Stimulated activated memory B cell treated with anti-CD40 and anti-IgM and Interleukin-4, amounts not matched to agents 10 μg/mL and 1 μg/mL and 100 μg/mL, for 72 hours (primary cell): ENCODE data around the gene ITIH1.

Experiments used
- ATAC-seq: fragments of 150-1000 bp; cut with Tn5 transposase; 2 replicates; pipeline ENCODE4 v1.10.0; 2021
- H3K27ac Mint-ChIP-seq: one replicate; pipeline ENCODE4 v1.8.0; 2022; ENCODE audit warnings: mild to moderate bottlenecking, mixed read lengths
- H3K27me3 Mint-ChIP-seq: one replicate; pipeline ENCODE4 v1.8.0; 2022; ENCODE audit warnings: mixed read lengths
- H3K36me3 Mint-ChIP-seq: one replicate; pipeline ENCODE4 v1.8.0; 2022; ENCODE audit warnings: mixed read lengths
- H3K4me1 Mint-ChIP-seq: one replicate; pipeline ENCODE4 v1.8.0; 2022; ENCODE audit warnings: mixed read lengths
- H3K4me3 Mint-ChIP-seq: one replicate; pipeline ENCODE4 v1.8.0; 2022; ENCODE audit warnings: mild to moderate bottlenecking, moderate library complexity, mixed read lengths
- H3K9me3 Mint-ChIP-seq: one replicate; pipeline ENCODE4 v1.8.0; 2022; ENCODE audit warnings: mixed read lengths

Gene ITIH1

GRCh38 chr3:52831500-52832301 lies 54.3 kb downstream of the ITIH1 start:
- H3K36me3 Mint-ChIP-seq, result peaks cover 9% of the 10 kb centered on the region
- H3K27ac Mint-ChIP-seq, result no peak overlapping the region
- no peak overlapping the region for H3K4me3 Mint-ChIP-seq

GRCh38 chr3:52833202-52833601 lies 55.8 kb downstream of the ITIH1 start:
- peaks cover 6% of the 10 kb centered on the region for H3K4me1 Mint-ChIP-seq
- no peak for ATAC-seq
- H3K9me3 Mint-ChIP-seq, result no peaks in the 10 kb centered on the region
- no peak overlapping the region for H3K27ac Mint-ChIP-seq
- peaks cover 19% of the 10 kb centered on the region for H3K36me3 Mint-ChIP-seq
- no peaks in the 10 kb centered on the region for H3K27me3 Mint-ChIP-seq
- no peak overlapping the region for H3K4me3 Mint-ChIP-seq

More at GRCh38 chr3:52831500-52832301, 54.3 kb downstream of the ITIH1 start:
- Mint-ChIP-seq H3K27me3 (no peaks in the 10 kb centered on the region), H3K9me3 (no peaks in the 10 kb centered on the region), H3K4me1 (peaks cover 3% of the 10 kb centered on the region)
- ATAC-seq, result no peak

GRCh38 chr3:52834871-52835501 lies 57.6 kb downstream of the ITIH1 start, which contains the start of gene MUSTN1:
TSS of gene MUSTN1 (minus strand) at chr3:52835019. CDS start at chr3:52834948, 71 bp downstream.
- H3K9me3 Mint-ChIP-seq, result no peaks in the 10 kb centered on the region
- no peak within 1 kb of the TSS for H3K27ac Mint-ChIP-seq
- no peak within 1 kb of the TSS for H3K4me3 Mint-ChIP-seq
- H3K27me3 Mint-ChIP-seq, result no peaks in the 10 kb centered on the region
- peaks cover 21% of the 10 kb centered on the region for H3K36me3 Mint-ChIP-seq
- H3K4me1 Mint-ChIP-seq, result peaks cover 6% of the 10 kb centered on the region
- no peak for ATAC-seq

GRCh38 chr3:52835766-52836470 lies 58.5 kb downstream of the ITIH1 start:
- Mint-ChIP-seq H3K4me1 (peaks cover 6% of the 10 kb centered on the region), H3K9me3 (no peaks in the 10 kb centered on the region), H3K27me3 (no peaks in the 10 kb centered on the region), H3K4me3 (no peak overlapping the region), H3K27ac (no peak overlapping the region), H3K36me3 (peaks cover 26% of the 10 kb centered on the region)
- ATAC-seq, result no peak

- H3K9me3 Mint-ChIP-seq, result no peaks in the 10 kb centered on the region
- no peaks in the 10 kb centered on the region for H3K27me3 Mint-ChIP-seq
- peaks cover 32% of the 10 kb centered on the region for H3K36me3 Mint-ChIP-seq
- H3K27ac Mint-ChIP-seq, result no peak overlapping the region
- H3K4me3 Mint-ChIP-seq, result no peak overlapping the region
- peaks cover 8% of the 10 kb centered on the region for H3K4me1 Mint-ChIP-seq
- ATAC-seq, result no peak
These were observed 59.1 kb downstream of the ITIH1 start for GRCh38 chr3:52836471-52836845.

GRCh38 chr3:52836986-52837385 lies 59.6 kb downstream of the ITIH1 start:
- Mint-ChIP-seq H3K36me3 (peaks cover 37% of the 10 kb centered on the region), H3K27me3 (no peaks in the 10 kb centered on the region), H3K4me3 (no peak overlapping the region), H3K27ac (no peak overlapping the region), H3K4me1 (peaks cover 12% of the 10 kb centered on the region), H3K9me3 (no peaks in the 10 kb centered on the region)
- no peak for ATAC-seq

GRCh38 chr3:52838561-52839267 lies 61.3 kb downstream of the ITIH1 start:
- Mint-ChIP-seq H3K27me3 (no peaks in the 10 kb centered on the region), H3K36me3 (peaks cover 41% of the 10 kb centered on the region), H3K4me1 (peaks cover 12% of the 10 kb centered on the region), H3K9me3 (no peaks in the 10 kb centered on the region), H3K4me3 (no peak overlapping the region), H3K27ac (no peak overlapping the region)
- no peak for ATAC-seq

- Mint-ChIP-seq H3K27me3 (no peaks in the 10 kb centered on the region), H3K9me3 (no peaks in the 10 kb centered on the region), H3K36me3 (peaks cover 41% of the 10 kb centered on the region), H3K4me3 (no peak overlapping the region), H3K4me1 (peaks cover 12% of the 10 kb centered on the region), H3K27ac (no peak overlapping the region)
- no peak for ATAC-seq
These were observed 61.8 kb downstream of the ITIH1 start for GRCh38 chr3:52839268-52839575.

GRCh38 chr3:52839892-52840545 lies 62.6 kb downstream of the ITIH1 start:
- H3K27ac Mint-ChIP-seq, result no peak overlapping the region
- H3K36me3 Mint-ChIP-seq, result peaks cover 47% of the 10 kb centered on the region
- peaks cover 12% of the 10 kb centered on the region for H3K4me1 Mint-ChIP-seq
- ATAC-seq, result no peak
- no peak overlapping the region for H3K4me3 Mint-ChIP-seq
- no peaks in the 10 kb centered on the region for H3K27me3 Mint-ChIP-seq
- H3K9me3 Mint-ChIP-seq, result no peaks in the 10 kb centered on the region

- Mint-ChIP-seq H3K9me3 (no peaks in the 10 kb centered on the region), H3K36me3 (peaks cover 44% of the 10 kb centered on the region), H3K4me1 (peaks cover 12% of the 10 kb centered on the region), H3K4me3 (no peak overlapping the region), H3K27me3 (no peaks in the 10 kb centered on the region), H3K27ac (no peak overlapping the region)
- ATAC-seq, result peak; percentile 72
These were observed 64.0 kb downstream of the ITIH1 start for GRCh38 chr3:52841211-52841980.
